Stimulated activated CD8-positive, alpha-beta memory T cell treated with anti-CD3 and anti-CD28 coated beads, Interleukin-12 subunit alpha, Interleukin-12 subunit beta, amount 100 ng/mL, for 24 hours (primary cell): ENCODE data around the gene RAMP1.
"Not testable (repeated sequence)": the region's sequence is repeated elsewhere in the genome, so short reads cannot be mapped to it uniquely, and the experiment has no call there.

ENCODE experiments used
- DNase-seq: peaks from one replicate; pipeline ENCODE4 v3.0.0-alpha.2; 2020; ENCODE audit errors: extremely low read depth

RAMP1 gene

GRCh38 chr2:237859533-237860272 is at the start of gene RAMP1:
RAMP1 (plus strand) TSS chr2:237859623; CDS start chr2:237859676, 53 bp downstream.
- no peak for DNase-seq

GRCh38 chr2:237815637-237816036 is 43.8 kb upstream of the RAMP1 start:
- no peak for DNase-seq

GRCh38 chr2:237816531-237816930 is 42.9 kb upstream of the RAMP1 start:
- DNase-seq, result no peak

GRCh38 chr2:237818066-237818473 is 41.4 kb upstream of the RAMP1 start:
- DNase-seq, result no peak

- no peak for DNase-seq
Measured at GRCh38 chr2:237819231-237819630, 40.2 kb upstream of the RAMP1 start.

- DNase-seq, result no peak
Measured at GRCh38 chr2:237820421-237820820, 39.0 kb upstream of the RAMP1 start.

- no peak for DNase-seq
Measured at GRCh38 chr2:237823544-237823943, 35.9 kb upstream of the RAMP1 start.

- DNase-seq, result no peak
Measured at GRCh38 chr2:237824085-237824484, 35.3 kb upstream of the RAMP1 start.

- no peak for DNase-seq
Measured at GRCh38 chr2:237827421-237827987, 31.9 kb upstream of the RAMP1 start.

GRCh38 chr2:237830522-237830921 is 28.9 kb upstream of the RAMP1 start:
- no peak for DNase-seq

- DNase-seq, result no peak
Measured at GRCh38 chr2:237833546-237833945, 25.9 kb upstream of the RAMP1 start.

- DNase-seq, result no peak
Measured at GRCh38 chr2:237835372-237835771, 24.1 kb upstream of the RAMP1 start.

GRCh38 chr2:237841051-237841450 is 18.4 kb upstream of the RAMP1 start:
- DNase-seq, result no peak

GRCh38 chr2:237848940-237849339 is 10.5 kb upstream of the RAMP1 start:
- DNase-seq, result not testable (repeated sequence)

- DNase-seq, result no peak
Measured at GRCh38 chr2:237854295-237854694, 5.1 kb upstream of the RAMP1 start.

- DNase-seq, result no peak
Measured at GRCh38 chr2:237857791-237858190, 1.6 kb upstream of the RAMP1 start.

- no peak for DNase-seq
Measured at GRCh38 chr2:237858294-237859081, 935 bp upstream of the RAMP1 start.

GRCh38 chr2:237859082-237859433 is 365 bp upstream of the RAMP1 start:
- DNase-seq, result no peak

- DNase-seq, result no peak
Measured at GRCh38 chr2:237860273-237860935, 981 bp downstream of the RAMP1 start.

GRCh38 chr2:237861875-237862527 is 2.6 kb downstream of the RAMP1 start:
- DNase-seq, result no peak

- no peak for DNase-seq
Measured at GRCh38 chr2:237862528-237862895, 3.1 kb downstream of the RAMP1 start.

GRCh38 chr2:237863102-237863511 is 3.7 kb downstream of the RAMP1 start:
- no peak for DNase-seq
